Measurements from ENCODE around the gene WARS2.

GRCh38 chr1:119093721-119094120 lies 46.7 kb downstream of the WARS2 start:
- TF ChIP-seq, protein P1, sequence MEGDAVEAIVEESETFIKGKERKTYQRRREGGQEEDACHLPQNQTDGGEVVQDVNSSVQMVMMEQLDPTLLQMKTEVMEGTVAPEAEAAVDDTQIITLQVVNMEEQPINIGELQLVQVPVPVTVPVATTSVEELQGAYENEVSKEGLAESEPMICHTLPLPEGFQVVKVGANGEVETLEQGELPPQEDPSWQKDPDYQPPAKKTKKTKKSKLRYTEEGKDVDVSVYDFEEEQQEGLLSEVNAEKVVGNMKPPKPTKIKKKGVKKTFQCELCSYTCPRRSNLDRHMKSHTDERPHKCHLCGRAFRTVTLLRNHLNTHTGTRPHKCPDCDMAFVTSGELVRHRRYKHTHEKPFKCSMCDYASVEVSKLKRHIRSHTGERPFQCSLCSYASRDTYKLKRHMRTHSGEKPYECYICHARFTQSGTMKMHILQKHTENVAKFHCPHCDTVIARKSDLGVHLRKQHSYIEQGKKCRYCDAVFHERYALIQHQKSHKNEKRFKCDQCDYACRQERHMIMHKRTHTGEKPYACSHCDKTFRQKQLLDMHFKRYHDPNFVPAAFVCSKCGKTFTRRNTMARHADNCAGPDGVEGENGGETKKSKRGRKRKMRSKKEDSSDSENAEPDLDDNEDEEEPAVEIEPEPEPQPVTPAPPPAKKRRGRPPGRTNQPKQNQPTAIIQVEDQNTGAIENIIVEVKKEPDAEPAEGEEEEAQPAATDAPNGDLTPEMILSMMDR (conservative IDR thresholded peaks at IDR 0.05; ENCODE audit: low read depth, low read length): no peak
- TF ChIP-seq EZH2phosphoT487 (IDR thresholded peaks at IDR 0.05; ENCODE audit: borderline replicate concordance, low read length): no peak

All from PC-3 (cell line).